ENCODE measurements around the gene WDSUB1.

Gene WDSUB1

GRCh38 chr2:159209341-159210306 is 76.9 kb downstream of the WDSUB1 start:
- Histone ChIP-seq H3K27ac (no peak overlapping the region), H3K9me3 (ENCODE audit: severe bottlenecking) (no peaks in the 10 kb centered on the region), H3K36me3 (peaks cover 4% of the 10 kb centered on the region; the same call in 1 of the 2 replicates), H3K27me3 (ENCODE audit: insufficient read depth, low read depth, severe bottlenecking) (no peaks in the 10 kb centered on the region), H3K4me3 (ENCODE audit: low read depth, low read length) (no peak overlapping the region)
- no peak for TF ChIP-seq CTCF (IDR thresholded peaks at IDR 0.05; ENCODE audit: low read depth, low read length)
- no peak for DNase-seq

- no peak for DNase-seq
Observed at GRCh38 chr2:159208438-159208837, 78.1 kb downstream of the WDSUB1 start.

GRCh38 chr2:159206736-159207380 is 79.6 kb downstream of the WDSUB1 start:
- H3K9me3 ChIP-seq (ENCODE audit: severe bottlenecking): no peaks in the 10 kb centered on the region
- H3K36me3 ChIP-seq: peaks cover 4% of the 10 kb centered on the region
- no peak for TF ChIP-seq CTCF (IDR thresholded peaks at IDR 0.05; ENCODE audit: low read depth, low read length)
- H3K27me3 ChIP-seq (ENCODE audit: insufficient read depth, low read depth, severe bottlenecking): no peaks in the 10 kb centered on the region
- H3K27ac ChIP-seq: no peak overlapping the region
- DNase-seq: no peak
- H3K4me3 ChIP-seq (ENCODE audit: low read depth, low read length): no peak overlapping the region

More at GRCh38 chr2:159208438-159208837, 78.1 kb downstream of the WDSUB1 start:
- no peak for TF ChIP-seq CTCF (IDR thresholded peaks at IDR 0.05; ENCODE audit: low read depth, low read length)
- Histone ChIP-seq H3K9me3 (ENCODE audit: severe bottlenecking) (no peaks in the 10 kb centered on the region), H3K27me3 (ENCODE audit: insufficient read depth, low read depth, severe bottlenecking) (no peaks in the 10 kb centered on the region), H3K36me3 (peaks cover 4% of the 10 kb centered on the region), H3K27ac (no peak overlapping the region), H3K4me3 (ENCODE audit: low read depth, low read length) (no peak overlapping the region)

- peaks cover 4% of the 10 kb centered on the region for H3K36me3 ChIP-seq
- H3K27me3 ChIP-seq (ENCODE audit: insufficient read depth, low read depth, severe bottlenecking): no peaks in the 10 kb centered on the region
- H3K4me3 ChIP-seq (ENCODE audit: low read depth, low read length): no peak overlapping the region
- DNase-seq: no peak
- no peak for TF ChIP-seq CTCF (IDR thresholded peaks at IDR 0.05; ENCODE audit: low read depth, low read length)
- H3K27ac ChIP-seq: no peak overlapping the region
- H3K9me3 ChIP-seq (ENCODE audit: severe bottlenecking): no peaks in the 10 kb centered on the region
Observed at GRCh38 chr2:159204381-159205144, 81.9 kb downstream of the WDSUB1 start.

GRCh38 chr2:159202568-159203071 is 83.9 kb downstream of the WDSUB1 start:
- Histone ChIP-seq H3K27me3 (ENCODE audit: insufficient read depth, low read depth, severe bottlenecking) (no peaks in the 10 kb centered on the region), H3K9me3 (ENCODE audit: severe bottlenecking) (no peaks in the 10 kb centered on the region), H3K4me3 (ENCODE audit: low read depth, low read length) (no peak overlapping the region), H3K27ac (no peak overlapping the region), H3K36me3 (peaks cover 10% of the 10 kb centered on the region)
- no peak for DNase-seq
- TF ChIP-seq CTCF (IDR thresholded peaks at IDR 0.05; ENCODE audit: low read depth, low read length): no peak

Data from WERI-Rb-1 (cell line).